Ascending aorta (tissue), 2 donors: Measurements from ENCODE around the gene MAGEF1. TPM values are rescaled to one million over a fixed set of nuclear protein-coding genes. Genes with fewer than 3 reads are reported as not detected.

ENCODE experiments used
- DNase-seq, 2 donors: peaks; one replicate each; pipeline ENCODE4 v3.0.0-alpha.2; 2019; ENCODE audit warnings: low spot score in 2 of 2
- H3K27ac ChIP-seq, 2 donors: fragments of 200-600 bp; sonication (generic); one replicate each; pipeline ENCODE4 v1.5.1; 2016 to 2017; ENCODE audit warnings: mild to moderate bottlenecking in 1 of 2
- H3K27me3 ChIP-seq: fragments of 200-600 bp; sonication (generic); one replicate; pipeline ENCODE4 v1.5.1; 2017
- H3K36me3 ChIP-seq, 2 donors: fragments of 200-600 bp; sonication (generic); one replicate each; pipeline ENCODE4 v1.5.1; 2016
- H3K4me1 ChIP-seq, 2 donors: fragments of 200-600 bp; sonication (generic); one replicate each; pipeline ENCODE4 v1.5.1; 2016 to 2017; ENCODE audit warnings: mild to moderate bottlenecking in 1 of 2
- H3K4me3 ChIP-seq, 2 donors: fragments of 200-600 bp; sonication (generic); one replicate each; pipeline ENCODE4 v1.5.1; 2016 to 2017; ENCODE audit warnings: mild to moderate bottlenecking in 1 of 2
- H3K9me3 ChIP-seq, 2 donors: fragments of 200-600 bp; sonication (generic); one replicate each; pipeline ENCODE4 v1.5.1; 2016
- intact Hi-C: fragments of 100-400 bp; cut with DNase I; formaldehyde crosslinking; loops from one replicate; pipeline ENCODE4 v1.15.1; 2023
- total RNA-seq: library from RNA; depleted of rRNA; stranded (reverse); fragments of >200 nt; gene quantifications from one replicate; pipeline ENCODE4 v1.1.0, GENCODE V29; 2016
- TF ChIP-seq, protein P1 (sequence below), 3 experiments: fragments of 200-600 bp in 2 of 3; fragments of 450-650 bp in 1 of 3; sonication (generic) in 2 of 3; IDR thresholded peaks; one replicate each; pipeline ENCODE4 v1.5.1; 2016 to 2019; ENCODE audit warnings: antibody characterized with exemption in 3 of 3, mild to moderate bottlenecking in 1 of 3, moderate library complexity in 1 of 3

MAGEF1 gene
- total RNA-seq, 1 donor from 2014 or later: 5.2 TPM

DNA sequence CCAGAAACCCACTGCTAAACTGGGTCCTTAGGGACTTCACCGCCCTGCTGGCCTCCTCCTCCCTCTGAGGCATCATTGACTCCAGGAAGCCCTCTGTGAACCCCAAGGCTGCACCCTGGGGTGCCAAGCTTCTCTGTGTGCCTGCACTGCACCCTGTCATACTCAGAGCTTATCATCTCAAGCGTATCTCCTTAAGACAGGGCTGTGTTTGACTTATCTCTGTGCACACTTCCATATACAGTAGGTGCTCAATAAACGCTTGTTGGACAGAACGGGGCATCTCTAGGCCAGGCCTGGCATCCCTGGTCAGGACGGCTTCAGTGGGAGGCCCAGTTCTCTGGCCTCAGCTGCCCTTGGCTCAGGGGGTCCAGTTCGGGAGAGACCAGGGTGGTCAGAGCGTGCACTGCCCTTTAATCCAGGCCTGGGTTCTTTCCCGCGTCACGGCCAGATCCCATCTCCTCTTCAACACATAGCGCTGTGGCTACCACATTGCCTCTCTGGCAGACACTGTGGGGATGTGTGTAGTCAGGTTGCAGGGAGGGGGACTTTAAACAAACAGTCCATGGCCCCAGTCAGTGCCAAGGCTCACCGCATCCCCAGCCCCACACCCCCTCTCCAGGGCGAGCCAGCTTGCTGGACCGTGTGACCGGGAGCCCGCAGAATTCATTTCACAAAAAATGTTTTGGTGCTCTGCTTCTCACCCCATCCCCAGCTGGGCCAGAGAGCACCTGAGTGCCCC lies 33.4 kb downstream of the MAGEF1 start:
- Histone ChIP-seq H3K27me3 (no peaks in the 10 kb centered on the region), H3K4me3 (peak overlapping the region in 1 of 2 donors; percentile 43), H3K4me1 (no peaks in the 10 kb centered on the region), H3K27ac (no peak overlapping the region), H3K36me3 (no peaks in the 10 kb centered on the region), H3K9me3 (no peaks in the 10 kb centered on the region)
- DNase-seq: no peak
- intact Hi-C loops: no loop called here
- TF ChIP-seq, protein P1, sequence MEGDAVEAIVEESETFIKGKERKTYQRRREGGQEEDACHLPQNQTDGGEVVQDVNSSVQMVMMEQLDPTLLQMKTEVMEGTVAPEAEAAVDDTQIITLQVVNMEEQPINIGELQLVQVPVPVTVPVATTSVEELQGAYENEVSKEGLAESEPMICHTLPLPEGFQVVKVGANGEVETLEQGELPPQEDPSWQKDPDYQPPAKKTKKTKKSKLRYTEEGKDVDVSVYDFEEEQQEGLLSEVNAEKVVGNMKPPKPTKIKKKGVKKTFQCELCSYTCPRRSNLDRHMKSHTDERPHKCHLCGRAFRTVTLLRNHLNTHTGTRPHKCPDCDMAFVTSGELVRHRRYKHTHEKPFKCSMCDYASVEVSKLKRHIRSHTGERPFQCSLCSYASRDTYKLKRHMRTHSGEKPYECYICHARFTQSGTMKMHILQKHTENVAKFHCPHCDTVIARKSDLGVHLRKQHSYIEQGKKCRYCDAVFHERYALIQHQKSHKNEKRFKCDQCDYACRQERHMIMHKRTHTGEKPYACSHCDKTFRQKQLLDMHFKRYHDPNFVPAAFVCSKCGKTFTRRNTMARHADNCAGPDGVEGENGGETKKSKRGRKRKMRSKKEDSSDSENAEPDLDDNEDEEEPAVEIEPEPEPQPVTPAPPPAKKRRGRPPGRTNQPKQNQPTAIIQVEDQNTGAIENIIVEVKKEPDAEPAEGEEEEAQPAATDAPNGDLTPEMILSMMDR (IDR thresholded peaks at IDR 0.05): no peak

DNA sequence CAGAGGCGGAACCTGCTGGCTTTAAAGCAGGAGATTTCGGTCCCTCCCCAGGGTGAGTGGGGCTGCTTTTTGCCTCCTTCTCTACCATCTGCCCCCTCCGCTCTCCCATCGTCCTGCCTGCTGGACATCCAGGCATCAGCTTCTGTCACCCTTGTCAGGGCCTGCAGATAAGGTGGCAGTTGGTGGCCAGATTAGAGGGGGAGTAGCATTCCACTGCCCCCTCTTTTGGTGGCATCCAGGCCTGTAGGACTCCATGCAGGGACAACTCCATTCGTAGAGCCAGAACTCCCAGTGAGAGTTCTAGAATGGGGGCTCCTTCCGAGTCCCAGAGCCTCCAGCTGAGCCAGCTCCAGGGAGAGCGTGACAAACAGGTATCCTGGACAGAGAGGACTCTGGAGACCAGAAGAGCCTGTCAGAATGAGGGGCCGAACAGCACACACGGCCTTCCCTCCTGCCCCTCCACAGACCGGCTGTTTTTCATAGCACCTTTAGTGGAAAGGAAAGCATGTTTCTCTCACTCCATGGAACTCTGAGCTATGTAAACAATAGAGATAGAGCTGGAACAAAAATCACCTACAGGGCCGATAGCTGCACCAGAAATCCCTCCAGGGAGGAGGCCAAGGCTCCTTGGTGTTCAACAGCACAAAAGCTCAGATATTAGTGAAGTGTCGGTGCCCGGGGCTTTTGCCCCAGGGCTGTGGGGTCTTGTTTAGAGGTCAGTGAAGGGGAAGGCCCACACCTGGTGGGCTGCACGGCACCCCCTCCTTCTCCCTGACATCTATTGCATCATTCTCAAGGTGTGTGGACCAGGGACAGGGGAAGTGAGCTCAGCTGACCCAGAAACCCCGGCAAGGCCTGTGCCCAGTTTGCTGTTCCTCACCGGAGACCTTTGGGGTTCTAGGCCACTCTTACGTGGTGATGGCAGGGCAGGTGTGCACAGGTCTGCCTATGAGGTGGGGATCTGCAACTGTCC lies 34.2 kb downstream of the MAGEF1 start:
- no peaks in the 10 kb centered on the region for H3K4me1 ChIP-seq
- DNase-seq: no peak
- no peaks in the 10 kb centered on the region for H3K27me3 ChIP-seq
- intact Hi-C loops: no loop called here
- H3K27ac ChIP-seq: no peak overlapping the region
- TF ChIP-seq, protein P1 (IDR thresholded peaks at IDR 0.05): no peak
- H3K9me3 ChIP-seq: no peaks in the 10 kb centered on the region
- no peaks in the 10 kb centered on the region for H3K36me3 ChIP-seq
- no peak overlapping the region for H3K4me3 ChIP-seq

DNA sequence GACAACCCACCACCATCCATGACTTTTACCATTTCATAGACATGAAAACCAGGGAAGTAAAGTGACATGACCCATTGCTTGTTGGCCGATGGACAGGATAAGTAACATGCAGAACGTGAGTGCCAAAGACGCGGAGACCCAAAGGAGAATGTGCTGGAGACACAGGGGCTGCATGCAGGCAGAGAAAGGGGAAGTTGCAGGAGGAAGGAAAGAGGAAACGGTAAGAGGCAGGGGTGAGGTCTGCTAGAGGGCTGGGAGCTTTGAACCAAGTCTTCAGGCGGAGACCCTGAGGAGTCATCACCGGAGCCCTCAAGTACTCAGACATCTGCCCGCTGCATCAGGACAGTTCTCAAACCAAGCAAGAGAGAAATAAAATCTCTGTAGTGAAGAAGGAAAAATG lies 34.9 kb downstream of the MAGEF1 start:
- no peak for DNase-seq
- Histone ChIP-seq H3K9me3 (no peaks in the 10 kb centered on the region), H3K27me3 (no peaks in the 10 kb centered on the region), H3K4me1 (no peaks in the 10 kb centered on the region), H3K36me3 (no peaks in the 10 kb centered on the region), H3K27ac (no peak overlapping the region), H3K4me3 (no peak overlapping the region)
- intact Hi-C loops: no loop called here
- TF ChIP-seq, protein P1 (IDR thresholded peaks at IDR 0.05): no peak

DNA sequence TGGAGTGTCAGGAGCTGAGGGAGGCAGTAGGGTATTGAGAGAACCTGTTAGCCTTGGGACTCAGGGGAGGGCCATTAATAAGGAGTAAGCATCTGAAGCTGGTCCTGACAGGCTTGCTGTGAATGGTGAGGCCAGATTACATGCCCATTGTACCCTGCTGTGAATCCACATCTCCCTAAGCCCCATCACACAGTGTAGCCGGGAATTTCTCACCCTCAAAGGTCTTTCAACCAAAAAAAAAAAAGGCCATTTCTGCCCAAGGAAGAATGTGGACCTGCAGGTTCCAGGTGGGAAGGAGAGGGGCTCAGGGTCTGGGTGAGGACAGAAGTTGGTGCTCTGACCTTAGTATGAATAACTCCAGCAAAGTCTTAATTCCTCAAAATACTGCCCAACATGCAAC lies 37.2 kb downstream of the MAGEF1 start:
- intact Hi-C loops: no loop called here

More for the DNA sequence above, 37.2 kb downstream of the MAGEF1 start:
- H3K27me3 ChIP-seq: no peaks in the 10 kb centered on the region
- H3K4me1 ChIP-seq: no peaks in the 10 kb centered on the region
- TF ChIP-seq, protein P1 (IDR thresholded peaks at IDR 0.05): no peak
- no peaks in the 10 kb centered on the region for H3K36me3 ChIP-seq
- H3K4me3 ChIP-seq: no peak overlapping the region
- H3K9me3 ChIP-seq: no peaks in the 10 kb centered on the region
- no peak for DNase-seq
- H3K27ac ChIP-seq: no peak overlapping the region
